Measurements from ENCODE around the gene MCL1. TPM values are rescaled to one million over a fixed set of nuclear protein-coding genes. Genes with fewer than 3 reads are reported as not detected.
"Not testable (repeated sequence)": the region's sequence is repeated elsewhere in the genome, so short reads cannot be mapped to it uniquely, and the experiment has no call there.

Gene MCL1
- total RNA-seq, 3 donors from 2014 or later (not counting 1 experiment from before 2014, with no cell fraction given) = 929 to 1,396 (median 938) TPM

- Histone ChIP-seq H3K9me3 (ENCODE audit: control insufficient read depth, insufficient read depth, low read length) (no peaks in the 10 kb centered on the region), H3K27ac (ENCODE audit: low read length) (peak overlapping the region; percentile 98), H3K27me3 (ENCODE audit: control insufficient read depth, insufficient read depth, low read length) (no peaks in the 10 kb centered on the region), H3K4me1 (ENCODE audit: control insufficient read depth, insufficient read depth, low read length) (peaks cover 42% of the 10 kb centered on the region), H3K36me3 (ENCODE audit: control insufficient read depth, insufficient read depth, low read length) (peaks cover 2% of the 10 kb centered on the region), H3K4me3 (ENCODE audit: low read length) (no peak overlapping the region)
- Mint-ChIP-seq H3K4me1 (peaks cover 34 to 42% of the 10 kb centered on the region in 2 donors), H3K4me3 (no peak overlapping the region), H3K9me3 (no peaks in the 10 kb centered on the region), H3K36me3 (no peaks in the 10 kb centered on the region), H3K27ac (peak overlapping the region; percentile 90 to 91), H3K27me3 (ENCODE audit: low read depth in 2 of 2) (no peaks in the 10 kb centered on the region)
- DNase-seq (no peak), ATAC-seq (no peak)
- TF ChIP-seq, protein P1, sequence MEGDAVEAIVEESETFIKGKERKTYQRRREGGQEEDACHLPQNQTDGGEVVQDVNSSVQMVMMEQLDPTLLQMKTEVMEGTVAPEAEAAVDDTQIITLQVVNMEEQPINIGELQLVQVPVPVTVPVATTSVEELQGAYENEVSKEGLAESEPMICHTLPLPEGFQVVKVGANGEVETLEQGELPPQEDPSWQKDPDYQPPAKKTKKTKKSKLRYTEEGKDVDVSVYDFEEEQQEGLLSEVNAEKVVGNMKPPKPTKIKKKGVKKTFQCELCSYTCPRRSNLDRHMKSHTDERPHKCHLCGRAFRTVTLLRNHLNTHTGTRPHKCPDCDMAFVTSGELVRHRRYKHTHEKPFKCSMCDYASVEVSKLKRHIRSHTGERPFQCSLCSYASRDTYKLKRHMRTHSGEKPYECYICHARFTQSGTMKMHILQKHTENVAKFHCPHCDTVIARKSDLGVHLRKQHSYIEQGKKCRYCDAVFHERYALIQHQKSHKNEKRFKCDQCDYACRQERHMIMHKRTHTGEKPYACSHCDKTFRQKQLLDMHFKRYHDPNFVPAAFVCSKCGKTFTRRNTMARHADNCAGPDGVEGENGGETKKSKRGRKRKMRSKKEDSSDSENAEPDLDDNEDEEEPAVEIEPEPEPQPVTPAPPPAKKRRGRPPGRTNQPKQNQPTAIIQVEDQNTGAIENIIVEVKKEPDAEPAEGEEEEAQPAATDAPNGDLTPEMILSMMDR (IDR thresholded peaks at IDR 0.05) = no peak
- intact Hi-C loops (cut with micrococcal nuclease) = no loop called here
- 90% methylated on average over 2 of the region's 4 CpGs for WGBS (ENCODE audit: insufficient coverage)
These were observed 31.2 kb upstream of the MCL1 start for GRCh38 chr1:150610576-150610975.

DNA sequence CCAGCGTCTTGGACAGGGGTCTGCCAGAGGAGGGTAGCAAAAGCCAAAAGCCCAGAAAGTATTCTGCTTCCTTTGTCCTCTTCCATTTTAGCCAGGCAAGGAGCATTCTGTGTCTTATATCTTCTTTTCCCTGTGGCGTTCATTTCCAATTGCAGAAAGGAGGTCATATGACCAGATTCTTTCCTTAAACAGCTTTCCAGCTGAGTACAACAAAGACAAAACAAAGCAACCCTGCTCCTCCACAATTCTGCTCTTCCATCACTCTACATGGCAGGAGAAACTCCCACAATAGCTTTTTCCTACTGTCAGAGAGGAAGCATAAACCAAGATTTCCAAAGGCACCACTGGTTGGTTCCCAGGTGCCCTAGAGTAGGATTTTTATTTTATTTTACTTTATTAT lies 30.3 kb upstream of the MCL1 start:
- H3K27me3 Mint-ChIP-seq (ENCODE audit: low read depth in 2 of 2) = no peaks in the 10 kb centered on the region
- no peaks in the 10 kb centered on the region for H3K9me3 Mint-ChIP-seq
- peak overlapping the region; percentile 98 for H3K27ac ChIP-seq (ENCODE audit: low read length)
- peaks cover 2% of the 10 kb centered on the region for H3K36me3 ChIP-seq (ENCODE audit: control insufficient read depth, insufficient read depth, low read length)
- no peak for DNase-seq
- 91% methylated on average over 2 of the region's 2 CpGs for WGBS (ENCODE audit: insufficient coverage)
- H3K36me3 Mint-ChIP-seq = no peaks in the 10 kb centered on the region
- TF ChIP-seq, protein P1 (IDR thresholded peaks at IDR 0.05) = no peak
- peak overlapping the region; percentile 90 to 91 for H3K27ac Mint-ChIP-seq
- intact Hi-C loops (cut with micrococcal nuclease) = no loop called here
- peaks cover 29 to 36% of the 10 kb centered on the region in 2 donors for H3K4me1 Mint-ChIP-seq
- H3K27me3 ChIP-seq (ENCODE audit: control insufficient read depth, insufficient read depth, low read length) = no peaks in the 10 kb centered on the region
- H3K9me3 ChIP-seq (ENCODE audit: control insufficient read depth, insufficient read depth, low read length) = no peaks in the 10 kb centered on the region
- H3K4me1 ChIP-seq (ENCODE audit: control insufficient read depth, insufficient read depth, low read length) = peaks cover 42% of the 10 kb centered on the region
- H3K4me3 Mint-ChIP-seq = no peak overlapping the region
- no peak for ATAC-seq
- no peak overlapping the region for H3K4me3 ChIP-seq (ENCODE audit: low read length)

DNA sequence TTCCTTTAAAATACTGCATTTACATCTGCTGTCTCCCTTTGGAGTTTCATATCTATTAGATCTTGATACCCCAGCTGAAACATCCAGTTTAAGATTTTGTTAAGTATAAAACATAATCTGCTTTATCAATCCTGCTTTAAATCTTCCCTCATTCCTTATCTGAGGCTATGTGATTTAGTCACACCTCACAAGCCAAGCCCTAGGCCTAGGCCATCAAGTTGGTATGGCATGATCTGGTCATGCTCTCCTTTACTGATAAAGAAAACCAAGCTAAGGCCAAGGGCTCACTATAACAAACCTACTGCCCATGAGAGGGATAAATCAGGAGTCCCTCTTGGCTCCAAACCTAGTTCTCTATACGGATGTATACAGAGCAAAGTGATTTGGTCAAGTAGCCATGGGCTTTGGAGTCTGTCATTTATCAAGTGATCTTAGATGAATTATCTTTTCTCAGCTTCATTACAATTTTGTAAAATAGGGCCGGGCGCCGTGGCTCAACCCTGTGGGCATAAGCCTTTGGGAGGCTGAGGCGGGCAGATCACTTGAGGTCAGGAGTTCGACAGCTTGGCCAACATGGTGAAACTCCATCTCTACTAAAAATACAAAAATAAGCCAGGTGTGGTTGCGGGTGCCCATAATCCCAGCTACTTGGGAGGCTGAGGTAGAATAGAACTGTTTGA lies 27.2 kb upstream of the MCL1 start:
- intact Hi-C loops (cut with micrococcal nuclease) = no loop called here
- Mint-ChIP-seq H3K36me3 (no peaks in the 10 kb centered on the region), H3K27ac (no peak overlapping the region), H3K9me3 (no peaks in the 10 kb centered on the region), H3K27me3 (ENCODE audit: low read depth in 2 of 2) (no peaks in the 10 kb centered on the region), H3K4me1 (peaks cover 10 to 12% of the 10 kb centered on the region in 2 donors), H3K4me3 (no peak overlapping the region)
- whole genome bisulfite sequencing (ENCODE audit: insufficient coverage) = 93% methylated on average over 6 of the region's 7 CpGs
- Histone ChIP-seq H3K27me3 (ENCODE audit: control insufficient read depth, insufficient read depth, low read length) (no peaks in the 10 kb centered on the region), H3K27ac (ENCODE audit: low read length) (no peak overlapping the region), H3K9me3 (ENCODE audit: control insufficient read depth, insufficient read depth, low read length) (no peaks in the 10 kb centered on the region), H3K36me3 (ENCODE audit: control insufficient read depth, insufficient read depth, low read length) (peaks cover 2% of the 10 kb centered on the region), H3K4me1 (ENCODE audit: control insufficient read depth, insufficient read depth, low read length) (peaks cover 13% of the 10 kb centered on the region), H3K4me3 (ENCODE audit: low read length) (no peak overlapping the region)
- DNase-seq (no peak), ATAC-seq (no peak)
- TF ChIP-seq, protein P1 (IDR thresholded peaks at IDR 0.05) = no peak

DNA sequence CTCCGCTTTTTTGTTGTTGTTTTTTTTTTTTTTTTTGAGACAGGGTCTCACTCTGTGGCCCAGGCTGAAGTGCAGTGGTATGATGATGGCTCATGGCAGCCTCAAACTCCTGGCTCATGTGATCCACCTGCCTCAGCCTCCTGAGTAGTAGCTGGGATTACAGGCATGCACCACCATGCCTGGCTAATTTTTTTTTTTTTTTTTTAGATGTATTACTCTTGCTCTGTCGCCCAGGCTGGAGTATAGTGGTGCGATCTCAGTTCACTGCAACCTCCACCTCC lies 26.0 kb upstream of the MCL1 start:
- H3K4me1 ChIP-seq (ENCODE audit: control insufficient read depth, insufficient read depth, low read length); H3K9me3 ChIP-seq (ENCODE audit: control insufficient read depth, insufficient read depth, low read length); H3K4me3 Mint-ChIP-seq; H3K27ac ChIP-seq (ENCODE audit: low read length); H3K4me1 Mint-ChIP-seq; DNase-seq; intact Hi-C loops (cut with micrococcal nuclease); H3K36me3 ChIP-seq (ENCODE audit: control insufficient read depth, insufficient read depth, low read length); H3K36me3 Mint-ChIP-seq; H3K27ac Mint-ChIP-seq; ATAC-seq; H3K27me3 Mint-ChIP-seq (ENCODE audit: low read depth in 2 of 2); H3K9me3 Mint-ChIP-seq; H3K4me3 ChIP-seq (ENCODE audit: low read length); H3K27me3 ChIP-seq (ENCODE audit: control insufficient read depth, insufficient read depth, low read length): not testable (repeated sequence)
- 100% methylated on average over 3 of the region's 3 CpGs for WGBS (ENCODE audit: insufficient coverage)
